ENCODE data around the gene JAG1.
A peak's percentile ranks its signal among the peaks of the same experiment; 100 is the strongest.

Gene JAG1

GRCh38 chr20:10679269-10679668 lies 5.5 kb upstream of the JAG1 start:
- no peak for DNase-seq (ENCODE audit: low read depth, low spot score)
- TF ChIP-seq CTCF (IDR thresholded peaks at IDR 0.05; ENCODE audit: insufficient read depth, low read length, missing control alignments), result no peak
- POLR2A ChIA-PET, result no interaction called here
- CTCF ChIA-PET, result interaction anchor here (0.9 to 1.2 kb wide), 3 partner anchors 8 to 528 kb away, joined by 3 read pairs; no protein-coding TSS in a partner anchor
- H3K4me3 ChIP-seq (ENCODE audit: low read depth, low read length), result no peak overlapping the region

- ChIA-PET POLR2A (no interaction called here), CTCF (interaction anchor here (0.7 to 2.9 kb wide), 2 partner anchors 13 to 20 kb away, joined by 3 to 14 read pairs; no protein-coding TSS in a partner anchor)
- H3K4me3 ChIP-seq (ENCODE audit: low read depth, low read length), result no peak overlapping the region
- no peak for TF ChIP-seq CTCF (IDR thresholded peaks at IDR 0.05; ENCODE audit: insufficient read depth, low read length, missing control alignments)
- no peak for DNase-seq (ENCODE audit: low read depth, low spot score)
Measured at GRCh38 chr20:10676518-10676917, 2.7 kb upstream of the JAG1 start.

- H3K4me3 ChIP-seq (ENCODE audit: low read depth, low read length), result no peak overlapping the region
- no peak for DNase-seq (ENCODE audit: low read depth, low spot score)
- CTCF ChIA-PET, result interaction anchor here (0.6 to 2.9 kb wide), 16 partner anchors 8 to 858 kb away, joined by 3 to 16 read pairs (median 3); no protein-coding TSS in a partner anchor
- POLR2A ChIA-PET, result interaction anchor here (1.1 kb wide), 1 partner anchor 241 kb away, joined by 3 read pairs; the partner anchor contains the start of gene MKKS
- TF ChIP-seq CTCF (IDR thresholded peaks at IDR 0.05; ENCODE audit: insufficient read depth, low read length, missing control alignments), result no peak
Measured at GRCh38 chr20:10675450-10675848, 1.6 kb upstream of the JAG1 start.

- ChIA-PET CTCF (interaction anchor here (0.6 to 2.9 kb wide), 36 partner anchors 8 to 868 kb away, joined by 3 to 16 read pairs (median 3); no protein-coding TSS in a partner anchor), POLR2A (interaction anchor here (0.9 to 1.5 kb wide), 6 partner anchors 8 to 503 kb away, joined by 3 to 7 read pairs (median 4); partner anchors contain the start of gene MKKS)
- H3K4me3 ChIP-seq (ENCODE audit: low read depth, low read length), result peak overlapping the region; percentile 92
- no peak for DNase-seq (ENCODE audit: low read depth, low spot score)
- peak; percentile 96 for TF ChIP-seq CTCF (IDR thresholded peaks at IDR 0.05; ENCODE audit: insufficient read depth, low read length, missing control alignments)
Measured at GRCh38 chr20:10674684-10675449, 1.1 kb upstream of the JAG1 start.

GRCh38 chr20:10673176-10673841 lies 490 bp downstream of the JAG1 start:
- no peak for TF ChIP-seq CTCF (IDR thresholded peaks at IDR 0.05; ENCODE audit: insufficient read depth, low read length, missing control alignments)
- POLR2A ChIA-PET, result interaction anchor here (1.0 to 1.5 kb wide), 2 partner anchors 115 to 252 kb away, joined by 4 to 7 read pairs; no protein-coding TSS in a partner anchor
- CTCF ChIA-PET, result interaction anchor here (0.9 to 4.1 kb wide), 10 partner anchors 10 to 870 kb away, joined by 3 to 27 read pairs (median 3); no protein-coding TSS in a partner anchor
- DNase-seq (ENCODE audit: low read depth, low spot score), result no peak
- H3K4me3 ChIP-seq (ENCODE audit: low read depth, low read length), result peak overlapping the region; percentile 92

All from AG04449 (cell line).